B cell (primary cell): ENCODE results near the gene FBXO3. TPM values are rescaled to one million over a fixed set of nuclear protein-coding genes. Genes with fewer than 3 reads are reported as not detected.

Experiments
- ATAC-seq: fragments of 200-7000 bp; cut with Tn5 transposase; one replicate; pipeline ENCODE4 v1.10.0; 2021; ENCODE audit warnings: low read depth, mild to moderate bottlenecking, moderate number of reproducible peaks, moderate library complexity
- CTCF ChIA-PET: fragments of 350-600 bp; sonication (Branson Sonifier 250); formaldehyde crosslinking; loops from one replicate; lab custom pipeline; 2021; ENCODE audit warnings: antibody characterized with exemption, inconsistent platforms; lab: Charles Lee
- POLR2A ChIA-PET: fragments of 350-600 bp; sonication (Branson Sonifier 250); formaldehyde crosslinking; loops from one replicate; lab custom pipeline; 2021; ENCODE audit warnings: antibody characterized with exemption; lab: Charles Lee
- DNase-seq: peaks from one replicate; pipeline ENCODE4 v3.0.0; 2013
- H2AFZ ChIP-seq: 2 replicates; pipeline ENCODE4 v1.6.1; 2012; ENCODE audit warnings: mild to moderate bottlenecking, low read depth, low read length; ENCODE audit not compliant: insufficient read depth, poor library complexity, severe bottlenecking
- H3K27ac ChIP-seq, 2 donors: 1 replicate in 1 of 2; 2 replicates in 1 of 2; pipeline ENCODE4 v1.5.1; 2012 to 2013; ENCODE audit warnings: low read length in 2 of 2, mild to moderate bottlenecking in 2 of 2, moderate library complexity in 1 of 2
- H3K27me3 ChIP-seq, 4 experiments: fragments of 200-600 bp in 1 of 4; sonication (generic) in 1 of 4; replicated peaks in 1 of 4; 1 replicate in 2 of 4; 2 replicates in 2 of 4; pipeline versions ENCODE4 v1.6.1 to v1.7.0; 2013 to 2016; ENCODE audit warnings: low read length in 3 of 4, mild to moderate bottlenecking in 2 of 4, mixed read lengths in 1 of 4, moderate library complexity in 1 of 4; ENCODE audit not compliant: insufficient read depth in 4 of 4, control insufficient read depth in 3 of 4; ENCODE audit errors: control extremely low read depth in 1 of 4
- H3K36me3 ChIP-seq, 2 experiments: replicated peaks in 1 of 2; 1 replicate in 1 of 2; 2 replicates in 1 of 2; pipeline versions ENCODE4 v1.6.1 to v1.7.1; 2013; ENCODE audit warnings: low read length in 1 of 2; ENCODE audit not compliant: insufficient read depth in 2 of 2, control insufficient read depth in 1 of 2; ENCODE audit errors: control extremely low read depth in 1 of 2, extremely low read depth in 1 of 2
- H3K4me1 ChIP-seq, 2 donors: fragments of 200-600 bp in 1 of 2; sonication (generic) in 1 of 2; 1 replicate in 1 of 2; 2 replicates in 1 of 2; pipeline versions ENCODE4 v1.5.1 to v1.6.1; 2013 to 2017; ENCODE audit warnings: low read length in 2 of 2; ENCODE audit not compliant: control insufficient read depth in 2 of 2, insufficient read depth in 2 of 2
- H3K4me2 ChIP-seq: replicated peaks from 2 replicates; pipeline ENCODE3; 2012; ENCODE audit warnings: mild to moderate bottlenecking, low read depth, low read length; ENCODE audit not compliant: poor library complexity, severe bottlenecking
- H3K4me3 ChIP-seq, 5 experiments: fragments of 200-600 bp in 1 of 5; sonication (generic) in 1 of 5; 1 replicate in 3 of 5; 2 replicates in 2 of 5; pipeline versions ENCODE4 v1.5.1 to v1.7.0; 2011 to 2016; ENCODE audit warnings: low read length in 4 of 5, mild to moderate bottlenecking in 4 of 5, low read depth in 2 of 5, control low read depth in 1 of 5, moderate library complexity in 1 of 5; ENCODE audit not compliant: insufficient read depth in 1 of 5; ENCODE audit errors: control extremely low read depth in 1 of 5, extremely low read depth in 1 of 5
- H3K79me2 ChIP-seq: fragments of 200-600 bp; sonication (generic); one replicate; pipeline ENCODE4 v1.6.0; 2016; ENCODE audit warnings: low read length; ENCODE audit not compliant: control insufficient read depth, insufficient read depth
- H3K9ac ChIP-seq: fragments of 200-600 bp; sonication (generic); 2 replicates; pipeline ENCODE4 v1.6.1; 2017; ENCODE audit warnings: mild to moderate bottlenecking, low read length, moderate library complexity
- H3K9me3 ChIP-seq, 3 donors: one replicate each; pipeline versions ENCODE4 v1.6.1 to v1.7.1; 2013; ENCODE audit warnings: low read length in 2 of 3; ENCODE audit not compliant: control insufficient read depth in 2 of 3, insufficient read depth in 1 of 3; ENCODE audit errors: control extremely low read depth in 1 of 3
- H4K20me1 ChIP-seq: 2 replicates; pipeline ENCODE4 v1.6.0; 2012; ENCODE audit warnings: mild to moderate bottlenecking, low read length; ENCODE audit not compliant: insufficient read depth, control insufficient read depth, poor library complexity, severe bottlenecking
- H3K27ac Mint-ChIP-seq: one replicate; pipeline ENCODE4 v1.8.0; 2021; ENCODE audit warnings: mixed read lengths
- H3K27me3 Mint-ChIP-seq: one replicate; pipeline ENCODE4 v1.8.0; 2021; ENCODE audit warnings: mixed read lengths
- H3K4me1 Mint-ChIP-seq: one replicate; pipeline ENCODE4 v1.8.0; 2021; ENCODE audit warnings: mixed read lengths
- H3K4me3 Mint-ChIP-seq: one replicate; pipeline ENCODE4 v1.8.0; 2021; ENCODE audit warnings: mixed read lengths
- H3K9me3 Mint-ChIP-seq: one replicate; pipeline ENCODE4 v1.8.0; 2022; ENCODE audit warnings: mixed read lengths; ENCODE audit not compliant: insufficient read depth
- CTCF ChIP-seq: fragments of 200-600 bp; IDR thresholded peaks from one replicate; pipeline ENCODE4 v1.8.0; 2022; ENCODE audit warnings: antibody characterized with exemption, mild to moderate bottlenecking
- EZH2 ChIP-seq: IDR thresholded peaks from 2 replicates; pipeline ENCODE4 v1.6.1; 2012; ENCODE audit warnings: borderline replicate concordance, low read depth, mild to moderate bottlenecking, moderate library complexity, low read length; ENCODE audit not compliant: insufficient read depth, poor library complexity, severe bottlenecking
- WGBS: methylation state at CpG from one replicate; pipeline ENCODE4 v1.1.5; 2013; ENCODE audit warnings: missing lambda C conversion rate; ENCODE audit not compliant: insufficient coverage; 5-methylcytosine and 5-hydroxymethylcytosine counted together
- intact Hi-C: fragments of 100-400 bp; cut with micrococcal nuclease; formaldehyde crosslinking; loops from one replicate; pipeline ENCODE4 v1.10.0; 2022
- polyA plus RNA-seq: library from polyadenylated mRNA; depleted of rRNA; stranded (reverse); fragments of >200 nt; gene quantifications from 2 replicates; pipeline ENCODE4 v1.2.3, GENCODE V29; 2012
- total RNA-seq, 2 donors: library from RNA; stranded (reverse); fragments of 120-200 nt in 1 of 2; gene quantifications; 1 replicate in 1 of 2; 2 replicates in 1 of 2; pipeline versions ENCODE4 v1.2.3 to v1.2.4, GENCODE V29; 2013 to 2022

Gene FBXO3
- total and polyA plus RNA-seq, 2 donors (not counting 1 experiment from before 2014, with no cell fraction given): 16.8 to 34.3 TPM

- TF ChIP-seq EZH2 (no peak), CTCF (no peak)
- no peak overlapping the region for H3K4me2 ChIP-seq
- no peaks in the 10 kb centered on the region for H3K4me1 ChIP-seq
- H3K36me3 ChIP-seq: no peaks in the 10 kb centered on the region
- DNase-seq (no peak), ATAC-seq (no peak)
- H4K20me1 ChIP-seq: no peaks in the 10 kb centered on the region
- H3K4me3 ChIP-seq: no peak overlapping the region
- Mint-ChIP-seq H3K27ac (no peak overlapping the region), H3K4me3 (no peak overlapping the region), H3K4me1 (peaks cover 3% of the 10 kb centered on the region), H3K27me3 (peaks cover 59% of the 10 kb centered on the region), H3K9me3 (no peaks in the 10 kb centered on the region)
- H3K27me3 ChIP-seq: peaks cover 0 to 37% (median 20%) of the 10 kb centered on the region in 4 experiments
- intact Hi-C loops: no loop called here
- H2AFZ ChIP-seq: no peak overlapping the region
- no peaks in the 10 kb centered on the region for H3K79me2 ChIP-seq
- CTCF ChIA-PET: interaction anchor here (0.6 to 1.2 kb wide), 2 partner anchors 27 to 389 kb away, joined by 3 read pairs; no protein-coding TSS in a partner anchor
- H3K9me3 ChIP-seq: no peaks in the 10 kb centered on the region
- no peak overlapping the region for H3K27ac ChIP-seq
- 36% methylated on average over 5 of the region's 7 CpGs for WGBS
- no peak overlapping the region for H3K9ac ChIP-seq
- POLR2A ChIA-PET: no interaction called here
Measured at GRCh38 chr11:33801821-33802193, 27.5 kb upstream of the FBXO3 start.

- H3K4me2 ChIP-seq: no peak overlapping the region
- TF ChIP-seq CTCF (no peak), EZH2 (no peak)
- ChIA-PET CTCF (interaction anchor here (1.5 to 1.8 kb wide), 2 partner anchors 10 to 190 kb away, joined by 3 to 6 read pairs; no protein-coding TSS in a partner anchor), POLR2A (no interaction called here)
- intact Hi-C loops: no loop called here
- H3K9me3 ChIP-seq: peaks cover 0 to 2% (median 0%) of the 10 kb centered on the region in 3 donors
- no peak overlapping the region for H3K27ac ChIP-seq
- no peaks in the 10 kb centered on the region for H4K20me1 ChIP-seq
- no peaks in the 10 kb centered on the region for H3K79me2 ChIP-seq
- H3K9ac ChIP-seq: no peak overlapping the region
- H3K4me3 Mint-ChIP-seq: no peak overlapping the region
- WGBS: no CpG with 5 or more reads among the region's 3 CpGs
- H3K9me3 Mint-ChIP-seq: no peaks in the 10 kb centered on the region
- peaks cover 72% of the 10 kb centered on the region for H3K27me3 Mint-ChIP-seq
- ATAC-seq (no peak), DNase-seq (no peak)
- peaks cover 3% of the 10 kb centered on the region for H3K4me1 Mint-ChIP-seq
- no peak overlapping the region for H3K4me3 ChIP-seq
- H3K4me1 ChIP-seq: no peaks in the 10 kb centered on the region
- H3K27me3 ChIP-seq: peaks cover 0 to 49% (median 24%) of the 10 kb centered on the region in 4 experiments
- no peak overlapping the region for H3K27ac Mint-ChIP-seq
- no peaks in the 10 kb centered on the region for H3K36me3 ChIP-seq
- no peak overlapping the region for H2AFZ ChIP-seq
Measured at GRCh38 chr11:33797879-33798278, 23.6 kb upstream of the FBXO3 start.
